Tongue (tissue), 2 donors: Measurements from ENCODE around the gene H2BK1. TPM values are rescaled to one million over a fixed set of nuclear protein-coding genes. Genes with fewer than 3 reads are reported as not detected.

Source experiments
- DNase-seq: peaks from one replicate; pipeline ENCODE4 v3.0.0-alpha.2; 2015
- total RNA-seq: library from RNA; depleted of rRNA; stranded (reverse); fragments of >200 nt; gene quantifications from one replicate; pipeline ENCODE4 v1.2.3, GENCODE V29; 2014

The H2BK1 gene
- total RNA-seq, 1 donor from 2014 or later = not detected

DNA sequence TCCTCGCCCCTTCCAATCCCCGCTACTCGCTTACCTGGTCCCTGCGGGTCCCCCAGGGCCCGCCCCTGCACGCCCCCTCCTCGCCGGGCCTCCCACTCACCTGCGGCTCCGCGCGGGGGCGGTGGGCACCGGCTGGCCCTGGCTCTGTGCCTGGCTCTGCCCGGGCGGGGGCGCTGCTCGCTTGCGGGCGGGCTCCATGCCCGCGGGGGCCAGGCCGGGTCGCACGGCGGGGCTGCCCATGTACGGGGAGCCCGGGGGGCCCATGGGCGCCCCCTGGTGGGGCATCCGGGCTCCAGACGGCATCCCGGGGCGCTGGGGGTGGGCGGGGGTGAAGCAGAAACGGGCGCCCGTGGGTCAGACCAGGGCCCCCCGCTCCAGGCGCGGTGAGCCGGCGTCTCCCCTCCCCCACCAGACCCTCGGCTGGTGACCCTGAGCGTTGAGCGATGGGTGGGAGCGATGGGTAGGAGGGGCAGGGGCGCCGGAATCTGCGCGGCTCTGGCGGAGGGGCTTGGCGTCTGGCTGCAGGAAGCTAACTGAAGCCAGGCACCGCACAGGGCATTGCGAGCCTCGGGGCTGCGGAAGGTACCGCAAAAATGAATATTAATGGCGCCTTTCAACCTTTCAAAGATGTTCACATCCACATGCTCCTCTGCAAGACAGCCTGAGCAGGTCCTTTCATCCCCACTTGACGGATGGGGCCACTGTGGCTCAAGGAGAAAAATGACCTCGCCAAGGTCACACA lies 35.2 kb upstream of the H2BK1 start:
- DNase-seq = peak; percentile 64

- no peak for DNase-seq
Measured at GRCh38 chr7:151244841-151245346, 34.6 kb upstream of the H2BK1 start.

DNA sequence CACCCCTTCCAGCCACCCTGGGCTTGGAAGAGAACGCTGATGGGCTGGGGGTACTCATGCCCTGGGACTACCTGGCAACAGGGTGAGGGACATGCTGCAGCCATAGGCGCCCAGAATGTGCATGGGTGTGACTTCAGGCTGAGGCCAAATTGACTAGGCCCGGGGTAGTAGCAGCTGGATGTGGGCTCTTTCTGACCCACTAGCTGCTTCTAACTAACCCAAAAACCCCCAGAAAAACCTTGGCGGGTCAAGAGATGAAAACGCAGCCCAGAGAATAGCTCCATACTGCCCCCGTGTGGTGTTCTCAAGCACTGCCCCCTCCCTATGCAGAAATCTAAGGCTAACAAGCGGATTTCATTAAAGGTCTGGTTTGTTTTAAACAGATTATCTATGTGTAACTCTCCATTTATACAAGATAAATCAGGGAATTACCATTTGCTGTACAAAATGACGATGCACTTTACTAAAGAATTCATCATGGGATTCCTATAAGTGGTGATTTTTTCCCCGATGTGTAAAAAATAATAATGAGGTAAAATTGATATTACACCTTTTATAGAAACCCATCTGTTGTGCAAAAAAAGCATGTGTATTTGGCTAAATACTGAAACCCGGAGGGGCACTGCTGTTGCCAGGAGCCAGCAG lies 34.0 kb upstream of the H2BK1 start:
- peak; percentile 82 for DNase-seq

- DNase-seq = peak; percentile 69
Measured at GRCh38 chr7:151243408-151244195, 33.3 kb upstream of the H2BK1 start.

GRCh38 chr7:151243045-151243349 lies 32.7 kb upstream of the H2BK1 start:
- no peak for DNase-seq

DNA sequence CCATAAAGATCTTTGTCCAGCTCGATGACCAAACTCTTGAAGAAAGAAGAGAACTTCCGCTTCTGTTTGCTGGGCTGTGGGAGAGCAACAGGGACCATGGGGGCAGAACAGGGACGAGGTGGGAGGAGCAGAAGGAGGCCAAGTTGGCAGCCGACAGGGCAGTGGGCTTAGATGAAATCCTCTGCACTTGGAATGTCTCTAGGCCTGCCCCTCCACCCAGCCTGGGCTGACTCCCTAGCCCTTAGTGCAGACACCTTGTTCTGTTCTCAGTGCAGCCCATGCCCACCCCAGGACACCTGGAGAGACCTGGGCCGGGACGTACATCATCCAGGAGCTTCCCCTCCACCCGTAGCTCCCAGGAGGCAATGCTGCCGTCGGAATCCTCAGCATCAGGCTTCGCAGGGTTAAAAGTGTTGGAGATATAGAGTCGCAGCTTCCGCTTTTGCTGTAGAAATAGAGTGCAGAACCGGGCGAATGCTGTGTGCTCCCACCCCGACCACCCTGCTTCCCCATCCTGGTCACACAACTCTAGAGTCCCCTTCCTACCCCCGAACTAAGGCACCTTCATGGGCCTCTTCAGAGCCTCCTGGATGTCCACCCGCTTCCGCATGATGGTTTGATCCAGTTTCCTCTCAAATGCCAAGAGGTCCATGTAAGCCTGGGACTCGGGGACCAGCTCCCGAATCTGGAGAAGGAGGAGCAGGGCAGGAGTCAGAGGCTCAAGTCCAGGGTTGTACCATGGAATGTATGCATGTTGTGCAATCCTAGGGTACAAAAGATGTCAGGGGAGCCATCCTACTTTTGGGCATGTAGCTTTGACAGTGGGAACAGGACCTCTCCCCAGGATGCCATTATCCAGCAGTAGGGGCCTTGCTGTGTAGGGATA lies 32.1 kb upstream of the H2BK1 start:
- no peak for DNase-seq

GRCh38 chr7:151241755-151242096 lies 31.4 kb upstream of the H2BK1 start:
- DNase-seq = no peak

GRCh38 chr7:151240942-151241754 lies 30.9 kb upstream of the H2BK1 start:
- DNase-seq = no peak

GRCh38 chr7:151240536-151240935 lies 30.2 kb upstream of the H2BK1 start:
- no peak for DNase-seq

DNA sequence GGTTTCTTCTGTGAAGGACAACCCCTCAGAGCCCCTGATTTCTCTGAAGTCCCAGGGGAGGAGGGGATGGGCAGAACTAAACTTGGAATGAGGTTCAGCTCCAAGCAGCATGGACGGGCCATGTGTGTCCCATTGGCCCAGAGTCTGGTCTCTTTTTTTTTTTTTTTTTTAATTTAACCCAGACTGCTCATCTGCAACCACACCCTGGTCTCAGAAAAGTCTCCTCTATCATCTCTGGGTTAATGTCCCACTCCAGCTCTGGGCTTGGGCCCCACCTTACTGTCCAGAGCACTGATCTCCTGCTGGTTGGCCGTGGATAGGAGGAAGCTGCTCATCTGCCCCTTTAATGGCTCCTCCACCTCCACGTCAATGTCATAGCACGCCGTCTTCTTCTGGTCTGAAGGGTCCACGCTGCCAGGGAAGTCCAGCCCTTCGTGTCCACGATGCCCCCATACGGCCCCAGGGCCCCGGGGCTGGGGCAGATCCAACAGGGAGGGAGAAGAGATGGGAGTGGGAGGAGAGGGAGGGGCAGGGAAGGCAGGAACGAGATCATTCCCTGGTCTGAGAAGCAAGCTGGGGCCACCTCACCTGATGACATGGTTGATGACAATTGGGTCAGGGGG lies 29.7 kb upstream of the H2BK1 start:
- DNase-seq = no peak

GRCh38 chr7:151238924-151239836 lies 28.9 kb upstream of the H2BK1 start:
- DNase-seq = no peak

- no peak for DNase-seq
Measured at GRCh38 chr7:151238190-151238810, 28.0 kb upstream of the H2BK1 start.

GRCh38 chr7:151237244-151238189 lies 27.2 kb upstream of the H2BK1 start:
- no peak for DNase-seq

DNA sequence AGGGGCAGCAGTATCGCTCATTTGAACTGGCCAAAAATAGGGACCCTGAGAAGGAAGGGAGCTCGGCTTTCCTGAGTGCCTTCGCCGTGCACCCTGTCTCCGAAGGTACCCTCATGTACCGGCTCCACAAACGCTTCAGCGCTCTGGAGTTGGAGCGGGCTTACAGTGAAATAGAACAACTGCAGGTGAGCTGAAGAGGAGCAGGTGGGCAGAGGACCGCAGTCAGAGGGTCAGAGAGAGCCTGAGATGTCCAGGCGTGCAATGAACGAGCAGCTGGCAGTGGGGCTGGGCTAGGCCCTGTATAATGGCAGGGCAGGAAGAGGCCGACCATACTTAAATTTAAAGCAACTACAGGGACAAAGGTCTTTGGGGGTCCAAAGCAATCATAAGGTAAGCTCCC lies 26.1 kb upstream of the H2BK1 start:
- no peak for DNase-seq

GRCh38 chr7:151235091-151235787 lies 25.0 kb upstream of the H2BK1 start:
- DNase-seq = no peak

GRCh38 chr7:151233804-151234203 lies 23.5 kb upstream of the H2BK1 start:
- DNase-seq = no peak

DNA sequence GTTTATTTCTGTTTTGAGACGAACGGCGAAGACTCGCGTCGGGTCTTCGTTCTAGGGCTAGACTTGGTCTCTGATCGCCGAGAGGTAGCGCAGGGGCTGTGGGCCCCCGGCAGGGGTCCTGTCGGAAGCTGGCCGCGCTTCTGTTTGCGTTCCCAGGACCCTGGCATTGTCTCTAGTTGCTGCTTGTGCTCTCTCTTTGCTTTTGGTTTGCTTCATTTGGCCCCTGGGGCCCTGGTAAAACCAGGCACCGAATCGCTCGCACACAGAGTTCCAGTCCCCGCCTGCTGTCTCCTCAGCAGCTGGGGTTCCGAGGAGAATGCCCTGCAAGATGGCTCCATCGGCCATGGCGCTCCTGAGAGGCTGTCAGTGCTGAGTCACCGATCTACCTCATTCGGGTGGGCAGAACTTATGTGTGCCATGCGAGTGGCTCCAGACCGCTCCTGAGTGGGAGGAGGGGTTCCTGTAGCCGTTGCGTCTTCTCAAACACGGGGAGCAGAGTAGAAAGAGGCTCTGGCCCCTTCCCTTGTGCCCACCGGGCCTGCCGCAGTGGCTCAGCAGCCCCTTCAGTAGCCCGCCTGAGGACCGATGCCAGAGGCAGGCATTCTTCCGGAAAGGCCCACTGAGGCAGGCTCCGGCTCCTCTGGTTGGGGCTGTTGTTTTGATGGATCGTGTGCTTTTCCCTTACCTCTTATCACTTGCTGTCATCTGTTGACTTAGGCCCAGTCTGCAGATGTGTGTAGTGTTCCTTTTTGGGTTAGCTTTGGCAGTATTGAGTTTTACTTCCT lies 22.8 kb upstream of the H2BK1 start:
- peak; percentile 38 for DNase-seq
